ENCODE results near the gene FGFBP1.

FGFBP1 gene

DNA sequence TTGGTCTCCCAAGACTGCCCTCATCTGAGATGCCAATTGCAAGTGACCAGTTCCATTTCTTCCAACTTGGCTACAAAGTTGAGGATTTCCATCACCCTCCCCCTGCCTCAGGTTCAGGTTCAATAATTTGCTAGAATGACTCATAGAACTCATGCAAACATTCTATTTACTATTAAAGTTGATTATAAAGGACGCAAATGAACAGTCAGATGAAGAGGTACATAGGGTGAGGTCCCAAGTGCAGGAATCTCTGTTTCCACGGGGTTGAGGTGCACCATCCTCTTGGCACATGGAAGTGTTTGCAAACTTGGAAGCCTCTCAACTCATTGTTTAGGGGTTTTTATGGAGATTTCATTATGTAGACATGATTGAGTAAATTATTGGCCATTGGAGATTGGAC, 41.0 kb downstream of the FGFBP1 start:
- H3K27me3 ChIP-seq, result no peaks in the 10 kb centered on the region
- no peaks in the 10 kb centered on the region for H3K9me3 ChIP-seq
- no peak overlapping the region for H3K4me3 ChIP-seq (ENCODE audit: low read depth, low read length)
- DNase-seq, result no peak
- no peaks in the 10 kb centered on the region for H3K36me3 ChIP-seq
- no peak for TF ChIP-seq CTCF (IDR thresholded peaks at IDR 0.05; ENCODE audit: low read depth, low read length)
- H3K4me1 ChIP-seq, result no peaks in the 10 kb centered on the region

DNA sequence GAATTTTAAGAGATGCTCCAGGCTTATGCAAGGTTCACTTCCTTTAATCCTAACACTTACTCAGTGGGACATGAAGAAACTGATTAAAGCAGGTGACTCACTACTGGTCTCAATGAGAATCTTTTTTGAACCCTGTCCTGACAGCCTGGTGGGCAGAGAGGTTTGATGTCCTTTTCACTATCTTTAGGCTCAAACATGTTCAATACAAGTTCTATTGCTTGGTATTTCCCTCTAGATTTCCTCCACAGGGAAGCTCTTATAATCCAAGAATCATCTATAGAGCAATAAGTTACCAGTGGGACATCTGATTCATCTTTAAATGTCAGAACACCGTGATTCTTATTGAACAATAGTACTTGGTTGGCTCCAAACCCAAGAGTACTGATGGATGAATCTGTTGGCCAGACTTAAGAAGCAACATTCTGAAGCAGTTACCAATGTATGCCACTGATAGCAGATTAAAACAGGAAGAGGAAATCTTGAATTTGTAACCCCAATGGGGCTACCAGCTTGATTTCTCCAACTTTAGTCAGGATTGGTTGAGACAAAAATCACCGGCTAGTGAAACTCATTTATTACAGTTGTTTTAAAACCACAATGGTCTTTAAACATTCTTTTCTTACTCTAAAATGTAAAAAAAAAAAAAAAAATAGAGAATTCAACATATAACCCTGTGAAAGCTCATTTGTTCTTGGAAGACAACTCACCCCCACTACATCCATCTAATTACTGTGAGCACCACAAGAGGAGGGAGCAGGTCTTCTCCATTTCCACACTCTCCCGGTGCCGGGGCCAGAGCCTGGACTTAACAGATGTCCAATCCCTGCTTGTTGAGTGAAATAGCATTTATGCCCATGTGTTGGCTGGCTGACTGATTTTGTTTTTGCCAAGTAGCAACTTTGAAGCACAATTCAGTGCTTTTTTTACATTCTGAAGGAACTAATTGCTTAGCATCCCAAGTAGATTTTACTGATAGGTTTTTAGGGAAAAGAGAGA, 43.3 kb downstream of the FGFBP1 start:
- DNase-seq, result no peak

DNA sequence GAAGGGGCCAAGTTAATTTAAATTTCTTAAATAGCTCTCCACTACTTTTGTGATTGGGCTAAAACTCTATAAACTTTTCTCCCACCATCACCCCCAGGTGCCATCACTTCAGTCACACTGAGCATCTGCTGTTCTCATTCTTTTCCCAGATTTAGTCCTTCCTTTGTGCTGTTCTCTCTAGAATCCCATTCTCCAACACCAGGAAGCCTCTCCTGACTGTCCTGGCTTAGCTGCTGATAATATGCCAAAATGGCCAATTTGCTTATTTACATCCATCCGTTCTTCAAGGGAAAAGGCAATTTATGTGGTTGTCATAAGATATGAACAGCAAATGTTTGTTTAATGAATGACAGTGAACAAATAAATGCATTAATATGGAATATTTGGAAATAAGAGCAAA, 44.1 kb downstream of the FGFBP1 start:
- Histone ChIP-seq H3K36me3 (no peaks in the 10 kb centered on the region), H3K9me3 (no peaks in the 10 kb centered on the region), H3K27me3 (0 out of 2 replicates have a peak, but pooled peaks cover 5% of the 10 kb centered on the region), H3K4me3 (ENCODE audit: low read depth, low read length) (no peak overlapping the region), H3K4me1 (no peaks in the 10 kb centered on the region)
- no peak for DNase-seq
- no peak for TF ChIP-seq CTCF (IDR thresholded peaks at IDR 0.05; ENCODE audit: low read depth, low read length)

More for the DNA sequence above, 43.3 kb downstream of the FGFBP1 start:
- no peaks in the 10 kb centered on the region for H3K4me1 ChIP-seq
- H3K27me3 ChIP-seq, result 0 out of 2 replicates have a peak, but pooled peaks cover 5% of the 10 kb centered on the region
- H3K4me3 ChIP-seq (ENCODE audit: low read depth, low read length), result no peak overlapping the region
- no peaks in the 10 kb centered on the region for H3K9me3 ChIP-seq
- no peak for TF ChIP-seq CTCF (IDR thresholded peaks at IDR 0.05; ENCODE audit: low read depth, low read length)
- no peaks in the 10 kb centered on the region for H3K36me3 ChIP-seq

DNA sequence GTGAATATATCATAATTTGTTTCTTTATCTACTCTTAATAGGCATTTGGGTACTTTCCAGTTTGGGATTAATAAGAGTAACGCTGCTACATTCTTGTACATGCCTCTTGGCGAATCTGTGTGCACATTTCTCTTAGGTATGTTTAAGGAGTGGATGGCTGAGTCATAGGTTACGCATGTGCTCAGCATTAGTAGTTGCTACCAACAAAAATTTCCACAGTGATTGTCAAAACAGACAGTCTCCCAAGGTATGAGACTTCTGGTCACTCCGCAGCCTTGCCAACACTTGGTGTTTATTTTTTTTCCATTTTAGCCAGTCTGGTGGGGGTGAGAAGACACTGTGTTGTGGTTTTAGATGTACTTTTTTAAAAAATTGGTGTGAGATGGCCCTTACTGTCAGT, 44.6 kb downstream of the FGFBP1 start:
- TF ChIP-seq CTCF (IDR thresholded peaks at IDR 0.05; ENCODE audit: low read depth, low read length), result no peak
- Histone ChIP-seq H3K4me3 (ENCODE audit: low read depth, low read length) (no peak overlapping the region), H3K4me1 (no peaks in the 10 kb centered on the region), H3K36me3 (no peaks in the 10 kb centered on the region), H3K27me3 (0 out of 2 replicates have a peak, but pooled peaks cover 5% of the 10 kb centered on the region), H3K9me3 (no peaks in the 10 kb centered on the region)
- no peak for DNase-seq

GRCh38 chr4:15891312-15891711, 47.2 kb downstream of the FGFBP1 start:
- Histone ChIP-seq H3K27me3 (0 out of 2 replicates have a peak, but pooled peaks cover 5% of the 10 kb centered on the region), H3K4me1 (no peaks in the 10 kb centered on the region), H3K9me3 (no peaks in the 10 kb centered on the region), H3K4me3 (ENCODE audit: low read depth, low read length) (no peak overlapping the region), H3K36me3 (no peaks in the 10 kb centered on the region)
- TF ChIP-seq CTCF (IDR thresholded peaks at IDR 0.05; ENCODE audit: low read depth, low read length), result no peak
- DNase-seq, result no peak
